B cell (primary cell): ENCODE measurements around the gene ABHD1.

Experiments
- EZH2 ChIP-seq: IDR thresholded peaks from 2 replicates; pipeline ENCODE4 v1.6.1; 2012; ENCODE audit warnings: borderline replicate concordance, low read depth, mild to moderate bottlenecking, moderate library complexity, low read length; ENCODE audit not compliant: insufficient read depth, poor library complexity, severe bottlenecking
- TF ChIP-seq, protein P1 (sequence below): fragments of 200-600 bp; IDR thresholded peaks from one replicate; pipeline ENCODE4 v1.8.0; 2022; ENCODE audit warnings: antibody characterized with exemption, mild to moderate bottlenecking

- TF ChIP-seq, protein P1, sequence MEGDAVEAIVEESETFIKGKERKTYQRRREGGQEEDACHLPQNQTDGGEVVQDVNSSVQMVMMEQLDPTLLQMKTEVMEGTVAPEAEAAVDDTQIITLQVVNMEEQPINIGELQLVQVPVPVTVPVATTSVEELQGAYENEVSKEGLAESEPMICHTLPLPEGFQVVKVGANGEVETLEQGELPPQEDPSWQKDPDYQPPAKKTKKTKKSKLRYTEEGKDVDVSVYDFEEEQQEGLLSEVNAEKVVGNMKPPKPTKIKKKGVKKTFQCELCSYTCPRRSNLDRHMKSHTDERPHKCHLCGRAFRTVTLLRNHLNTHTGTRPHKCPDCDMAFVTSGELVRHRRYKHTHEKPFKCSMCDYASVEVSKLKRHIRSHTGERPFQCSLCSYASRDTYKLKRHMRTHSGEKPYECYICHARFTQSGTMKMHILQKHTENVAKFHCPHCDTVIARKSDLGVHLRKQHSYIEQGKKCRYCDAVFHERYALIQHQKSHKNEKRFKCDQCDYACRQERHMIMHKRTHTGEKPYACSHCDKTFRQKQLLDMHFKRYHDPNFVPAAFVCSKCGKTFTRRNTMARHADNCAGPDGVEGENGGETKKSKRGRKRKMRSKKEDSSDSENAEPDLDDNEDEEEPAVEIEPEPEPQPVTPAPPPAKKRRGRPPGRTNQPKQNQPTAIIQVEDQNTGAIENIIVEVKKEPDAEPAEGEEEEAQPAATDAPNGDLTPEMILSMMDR = no peak
- TF ChIP-seq EZH2 = no peak
These were observed 26.8 kb upstream of the ABHD1 start for GRCh38 chr2:27096748-27097297.
